Activated naive CD4-positive, alpha-beta T cell treated with anti-CD3 and anti-CD28 coated beads, Interleukin-2, amount 10 ng/mL, durations not matched to agents 5 hours and 36 hours (primary cell): Measurements from ENCODE around the gene TSSK6. TPM values are rescaled to one million over a fixed set of nuclear protein-coding genes. Genes with fewer than 3 reads are reported as not detected.

Experiments used
- total RNA-seq, 2 experiments: library from RNA; stranded (reverse); gene quantifications; one replicate each; pipeline ENCODE4 v1.2.3, GENCODE V29; 2021

Gene TSSK6
- total RNA-seq = 1 to 10 TPM; 4.7 to 6.5 TPM

DNA sequence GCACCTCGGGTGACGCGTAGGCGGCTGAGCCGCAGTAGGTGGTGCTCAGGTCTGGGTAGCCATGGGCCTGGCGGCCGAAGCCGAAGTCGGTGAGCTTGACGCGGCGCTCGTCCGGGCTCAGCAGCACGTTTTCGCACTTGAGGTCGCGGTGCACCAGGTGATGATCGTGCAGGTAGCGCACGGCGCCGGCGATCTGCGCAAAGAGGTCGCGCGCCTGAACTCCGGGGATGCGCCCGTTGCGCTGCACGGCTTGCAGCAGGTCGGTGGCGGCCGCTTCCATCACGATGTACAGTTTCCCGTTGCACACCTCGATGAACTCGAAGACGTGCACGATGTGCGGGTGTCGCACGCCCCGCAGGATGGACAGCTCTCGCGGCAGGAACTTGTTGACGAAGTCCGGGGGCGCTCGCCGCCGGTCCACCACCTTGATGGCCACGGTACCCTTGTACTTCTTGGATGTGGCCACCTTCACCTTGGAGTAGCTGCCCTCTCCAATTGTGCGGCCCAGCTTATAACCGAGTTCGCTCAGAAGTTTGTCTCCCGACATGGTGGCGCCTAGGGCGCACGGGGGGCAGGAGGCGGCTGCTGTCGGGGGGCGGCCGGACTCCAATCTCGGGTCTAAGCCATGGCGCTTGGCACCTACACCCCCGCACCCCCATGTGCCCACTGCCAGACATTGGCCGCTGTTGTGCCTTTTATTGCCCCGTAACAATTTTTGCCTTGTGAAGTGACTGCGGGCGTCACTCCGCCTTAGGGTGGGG, at the start of gene TSSK6:
Gene TSSK6, minus strand, starts transcription at position 668 of the 761 bp plus-strand sequence. Its CDS starts 121 bp downstream, at position 547.

DNA sequence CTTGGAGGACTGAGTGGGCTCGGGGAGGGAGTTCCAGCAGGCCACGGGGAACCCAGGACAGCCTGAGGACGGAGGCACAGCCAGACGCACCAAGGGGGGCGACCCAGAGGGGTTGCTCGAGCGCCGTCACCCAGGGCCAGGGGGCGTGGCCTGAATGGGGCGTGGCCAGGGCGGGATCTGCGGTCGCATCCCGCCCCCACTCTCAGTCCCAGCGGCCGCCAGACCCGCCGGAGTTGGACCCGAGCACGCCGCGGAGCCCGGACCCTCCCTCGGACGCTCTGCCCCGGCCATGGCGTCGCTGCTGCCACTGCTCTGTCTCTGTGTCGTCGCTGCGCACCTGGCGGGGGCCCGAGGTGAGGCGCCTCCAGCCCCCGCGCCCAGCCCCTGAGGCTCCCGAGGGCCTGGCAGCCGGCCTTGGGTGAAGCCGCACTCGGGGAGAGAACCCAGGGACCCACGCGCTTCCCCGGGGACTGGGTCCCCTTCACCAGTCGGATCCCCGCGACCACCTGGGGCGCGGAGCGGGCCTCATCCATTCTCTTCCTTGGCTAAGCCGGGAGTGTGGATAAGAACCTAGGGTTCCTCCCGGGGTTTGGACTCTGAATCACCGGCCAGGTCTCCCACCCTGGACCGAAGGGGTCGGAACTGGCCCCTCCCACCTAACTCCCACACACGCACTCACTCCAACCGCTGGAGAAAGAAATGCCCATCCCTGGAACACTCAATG, 22.9 kb upstream of the TSSK6 start, which contains the start of gene CILP2:
Gene CILP2, plus strand, starts transcription at position 205 of the 724 bp plus-strand sequence. Its CDS starts 85 bp downstream, at position 290.

DNA sequence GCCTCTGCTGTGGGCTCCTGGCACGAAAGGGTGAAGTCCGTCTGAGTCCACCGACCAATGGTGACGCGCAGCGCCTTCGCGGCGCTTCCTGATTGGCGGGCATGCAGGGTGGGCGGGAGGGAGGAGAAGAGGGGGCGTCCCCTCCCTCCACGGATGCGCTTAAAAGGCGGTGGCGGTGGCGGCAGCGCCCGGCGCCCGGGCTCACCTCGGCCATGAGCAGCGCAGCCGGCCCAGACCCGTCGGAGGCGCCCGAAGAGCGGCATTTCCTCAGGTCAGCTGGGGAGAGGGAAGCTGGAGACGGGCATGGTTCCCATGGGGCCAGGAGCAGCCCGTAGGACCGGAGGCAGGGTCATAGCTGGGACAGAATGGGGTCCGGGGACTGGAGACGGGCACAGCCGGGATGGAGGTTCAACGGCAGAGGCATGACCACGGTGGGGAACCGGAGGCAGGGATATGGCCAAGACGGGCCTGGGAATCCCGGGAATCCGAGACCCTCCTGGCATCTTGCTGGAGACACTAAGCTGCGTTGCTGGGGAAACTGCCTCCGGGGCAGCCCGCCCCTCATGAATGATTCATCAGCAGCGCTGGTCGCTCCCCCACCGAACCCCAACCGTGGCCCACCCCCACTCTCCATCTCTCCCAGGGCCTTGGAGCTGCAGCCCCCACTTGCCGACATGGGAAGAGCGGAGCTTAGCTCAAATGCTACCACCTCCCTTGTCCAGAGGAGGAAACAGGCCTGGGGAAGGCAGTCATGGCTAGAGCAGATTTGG, 13.6 kb upstream of the TSSK6 start, which contains the start of gene YJEFN3:
Gene YJEFN3, plus strand, starts transcription at position 191 of the 770 bp plus-strand sequence. Its CDS starts 22 bp downstream, at position 213.

DNA sequence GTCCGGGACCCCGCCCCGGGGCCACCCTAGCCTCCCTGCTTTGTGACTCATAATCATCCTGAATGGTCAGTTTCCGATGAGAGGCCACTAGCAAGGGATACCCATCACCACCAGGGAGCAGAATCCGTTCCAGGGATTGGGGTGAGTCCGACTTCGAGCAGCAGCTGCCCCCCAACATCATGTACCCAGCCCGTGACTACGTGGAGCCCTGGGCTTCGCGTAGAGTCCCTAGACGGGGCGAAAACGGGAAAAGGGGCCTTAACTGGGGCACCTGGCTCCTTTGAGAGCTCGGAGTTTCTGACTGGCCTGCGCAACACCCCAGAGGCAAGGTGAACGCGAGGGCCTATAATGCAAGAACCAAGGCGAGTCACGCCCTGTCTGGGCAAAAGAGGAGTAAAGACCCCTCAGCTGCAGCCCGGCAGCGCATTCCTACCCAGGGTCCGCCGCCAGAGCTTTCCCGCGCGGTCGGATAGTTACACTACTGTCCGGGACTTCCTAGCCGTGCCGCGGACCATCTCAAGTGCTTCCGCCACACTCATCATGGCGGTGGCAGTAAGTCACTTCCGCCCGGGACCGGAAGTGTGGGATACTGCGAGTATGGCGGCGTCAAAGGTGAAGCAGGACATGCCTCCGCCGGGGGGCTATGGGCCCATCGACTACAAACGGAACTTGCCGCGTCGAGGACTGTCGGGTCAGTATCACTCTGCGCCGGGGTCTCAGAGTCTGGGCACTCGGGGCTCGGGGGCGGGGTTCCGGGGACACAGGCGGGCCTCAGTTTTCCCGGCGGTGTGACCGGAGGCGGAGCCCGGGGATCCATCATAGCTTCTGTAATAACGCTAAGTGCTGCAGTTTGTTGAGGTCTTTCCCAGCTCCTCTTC, 533 bp upstream of the TSSK6 start, which contains the start of gene NDUFA13:
Gene NDUFA13, plus strand, starts transcription at position 584 of the 878 bp plus-strand sequence. Its CDS starts 14 bp downstream, at position 598.

Other genes with a start within 250 kb of the TSSK6 start
- not detected for gene TM6SF2, start 242.2 kb downstream of the TSSK6 start, total RNA-seq
- gene SUGP1, start 195.0 kb downstream of the TSSK6 start, total RNA-seq = 10 to 100 TPM; 63.3 to 71.0 TPM
- 10 to 100 TPM; 76.9 to 83.5 TPM for gene MAU2, start 194.7 kb downstream of the TSSK6 start, total RNA-seq
- 100 to 1,000 TPM; 130 to 139 TPM for gene GATAD2A, start 109.9 kb downstream of the TSSK6 start, total RNA-seq
- gene NDUFA13, start 677 bp upstream of the TSSK6 start, total RNA-seq = 100 to 1,000 TPM; 299 to 304 TPM
- gene YJEFN3, start 13.4 kb upstream of the TSSK6 start, total RNA-seq = 10 to 100 TPM in 1 of 2 experiments, 1 to 10 TPM in 1; 7.8 to 10.5 TPM
- under 1 TPM; 0.10 to 0.17 TPM for gene CILP2, start 22.7 kb upstream of the TSSK6 start, total RNA-seq
- 10 to 100 TPM; 26.2 to 27.4 TPM for gene PBX4, start 103.1 kb upstream of the TSSK6 start, total RNA-seq
- gene LPAR2, start 112.7 kb upstream of the TSSK6 start, total RNA-seq = 10 to 100 TPM; 42.1 to 44.8 TPM
- 100 to 1,000 TPM; 107 to 111 TPM for gene GMIP, start 128.1 kb upstream of the TSSK6 start, total RNA-seq
- 10 to 100 TPM; 81.8 to 93.7 TPM for gene ATP13A1, start 148.1 kb upstream of the TSSK6 start, total RNA-seq
- gene ZNF101, start 153.3 kb upstream of the TSSK6 start, total RNA-seq = 100 to 1,000 TPM; 121 to 129 TPM
- 1 to 10 TPM; 9.2 to 9.5 TPM for gene ZNF14, start 217.6 kb upstream of the TSSK6 start, total RNA-seq